GM19035 (cell line): ENCODE results near the gene CD6.
"Not testable (repeated sequence)": the region's sequence is repeated elsewhere in the genome, so short reads cannot be mapped to it uniquely, and the experiment has no call there.

Experiments used
- ATAC-seq: cut with Tn5 transposase; IDR thresholded peaks from one replicate; pipeline ENCODE4 v1.9.1; 2021; ENCODE audit not compliant: unreplicated experiment

CD6 gene

DNA sequence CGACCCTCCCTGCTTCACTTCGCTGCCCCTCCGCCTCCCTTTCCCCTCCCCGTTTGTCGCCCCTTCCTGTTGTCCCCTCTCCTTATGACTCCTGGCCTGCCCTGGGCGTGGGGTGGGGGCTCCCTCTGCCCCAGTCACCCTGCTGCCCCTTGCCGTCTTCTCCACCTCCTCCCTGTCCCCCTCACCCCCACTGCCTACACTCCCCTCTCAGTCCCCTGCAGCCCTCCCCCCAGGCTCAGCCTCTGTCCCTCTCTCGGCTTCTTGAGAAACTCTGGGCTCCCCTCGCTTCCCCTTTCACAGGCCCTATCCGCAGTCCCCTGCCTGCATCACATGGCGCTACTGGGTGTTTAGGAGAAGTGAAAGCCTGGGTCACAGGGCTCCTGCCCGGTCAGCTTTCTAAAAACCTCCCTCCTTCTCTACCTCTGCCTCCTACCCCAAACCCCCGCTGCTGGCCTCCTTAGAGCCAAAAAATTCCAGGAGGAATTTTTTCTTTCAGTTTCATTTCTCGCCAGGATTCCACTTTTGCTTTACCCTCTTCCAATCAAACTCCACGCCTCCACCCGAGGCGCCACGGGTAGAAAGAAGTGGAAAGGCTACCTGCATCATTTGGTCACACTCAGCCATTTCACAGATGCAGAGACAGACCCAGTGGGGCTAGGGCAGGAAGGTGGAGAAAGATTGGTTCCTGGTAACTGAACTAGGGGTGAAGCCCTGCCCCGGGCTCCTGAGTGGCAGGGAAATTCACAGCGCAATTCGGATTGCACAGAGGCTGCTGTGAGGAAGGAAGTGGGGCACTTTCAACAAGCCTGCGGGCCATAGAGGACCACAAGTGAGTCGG, 19.4 kb upstream of the CD6 start, which contains the start of gene SLC15A3:
TSS of gene SLC15A3 (minus strand) at position 273 of the 838 bp plus-strand sequence. CDS start 625 bp downstream, outside the sequence.
- peak; percentile 75 for ATAC-seq

GRCh38 chr11:60952742-60953170, 18.7 kb upstream of the CD6 start:
- ATAC-seq = no peak

GRCh38 chr11:60953781-60954180, 17.7 kb upstream of the CD6 start:
- no peak for ATAC-seq

DNA sequence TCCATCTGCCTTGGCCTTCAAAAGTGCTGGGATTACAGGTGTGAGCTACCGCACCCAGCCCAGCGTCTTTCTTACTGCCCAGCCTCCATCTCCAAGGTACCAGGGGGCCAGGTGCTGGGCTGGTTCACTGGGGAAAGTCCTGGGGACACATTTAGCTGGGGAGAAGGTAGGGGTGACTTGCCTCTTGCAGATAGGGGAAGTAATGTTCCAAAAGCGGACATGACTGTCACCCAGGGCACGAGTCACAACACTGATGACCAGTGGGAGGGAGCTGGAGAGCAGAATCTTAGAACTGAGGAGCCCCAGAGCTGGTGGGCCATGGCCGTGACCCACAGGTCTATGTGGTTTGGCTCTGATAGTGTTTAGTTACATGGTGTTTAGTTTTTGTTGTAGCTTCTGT, 17.1 kb upstream of the CD6 start:
- ATAC-seq = no peak

DNA sequence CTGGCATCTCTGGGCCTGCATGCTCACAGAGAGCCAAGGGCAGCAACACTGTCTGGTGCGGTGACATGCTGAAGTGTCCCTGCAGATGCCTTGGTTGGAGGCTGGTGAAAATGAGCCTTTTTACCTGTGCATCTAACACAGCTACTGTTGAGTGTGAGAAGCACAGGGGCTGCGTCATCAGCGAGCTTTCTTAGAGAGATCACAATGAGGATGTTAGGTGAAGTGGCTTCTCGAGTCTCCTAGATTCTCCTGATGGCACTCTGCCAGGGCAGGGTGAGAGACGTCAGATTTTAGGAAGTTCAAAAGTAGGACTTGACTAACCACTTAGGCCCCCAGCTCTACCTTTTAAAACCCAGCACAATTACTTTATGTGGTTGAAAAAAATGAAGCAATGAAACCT, 15.9 kb upstream of the CD6 start:
- no peak for ATAC-seq

DNA sequence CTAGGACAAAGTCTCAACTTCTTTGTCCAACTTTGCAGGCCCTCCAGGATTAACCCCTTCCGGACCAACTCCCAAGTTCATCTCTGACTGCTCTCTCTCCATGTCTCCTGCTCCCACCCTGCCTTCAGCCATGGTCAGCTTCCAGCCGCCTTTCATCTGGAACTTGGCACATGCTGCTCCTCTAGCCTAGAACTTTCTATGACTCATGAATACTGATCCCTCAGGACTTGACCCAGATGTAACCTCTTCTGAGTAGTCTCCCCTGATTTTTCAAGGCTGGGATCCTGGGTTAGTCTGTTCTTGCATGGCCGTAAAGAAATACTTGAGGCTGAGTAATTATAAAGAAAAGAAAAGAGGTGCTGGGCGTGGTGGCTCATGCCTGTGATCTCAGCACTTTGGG, 14.3 kb upstream of the CD6 start:
- ATAC-seq = no peak

DNA sequence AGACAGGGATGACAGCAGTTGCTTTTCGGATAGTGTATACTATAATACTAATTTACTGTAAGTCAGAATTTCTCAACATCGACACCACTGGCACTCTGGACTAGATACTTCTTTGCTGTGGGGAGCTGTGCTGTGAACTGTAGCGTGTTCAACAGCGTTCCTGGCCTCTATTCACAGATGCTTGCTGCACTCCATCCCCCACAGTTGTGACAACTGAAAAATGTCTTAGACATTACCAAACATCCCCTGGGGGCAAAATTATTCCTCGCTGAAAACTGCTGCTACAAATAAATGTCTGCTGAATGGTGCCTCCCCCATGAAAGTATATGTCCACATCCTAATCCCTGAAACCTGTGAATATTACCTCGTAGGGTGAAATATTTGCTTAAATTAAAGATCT, 12.0 kb upstream of the CD6 start:
- ATAC-seq = no peak

DNA sequence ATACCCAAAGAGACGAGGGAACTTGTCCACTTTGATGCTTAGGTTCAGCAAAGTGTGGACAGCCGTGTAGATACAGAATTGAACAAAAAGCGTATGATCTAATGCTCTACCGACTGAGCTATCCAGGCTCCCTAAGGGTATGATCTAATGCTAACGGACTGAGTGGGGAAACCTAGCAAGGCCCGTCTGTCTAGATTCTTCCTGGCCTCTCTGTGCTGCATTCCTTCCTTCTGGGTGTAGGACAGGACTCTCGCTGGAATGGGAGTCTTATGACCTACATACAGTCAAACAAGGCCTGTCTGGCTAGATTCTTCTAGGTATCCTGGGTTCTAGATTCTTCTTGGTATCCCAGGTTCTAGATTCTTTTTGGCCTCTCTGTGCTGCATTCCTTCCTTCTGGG, 11.1 kb upstream of the CD6 start:
- no peak for ATAC-seq

- no peak for ATAC-seq
These were observed 6.7 kb upstream of the CD6 start for GRCh38 chr11:60964801-60965200.

DNA sequence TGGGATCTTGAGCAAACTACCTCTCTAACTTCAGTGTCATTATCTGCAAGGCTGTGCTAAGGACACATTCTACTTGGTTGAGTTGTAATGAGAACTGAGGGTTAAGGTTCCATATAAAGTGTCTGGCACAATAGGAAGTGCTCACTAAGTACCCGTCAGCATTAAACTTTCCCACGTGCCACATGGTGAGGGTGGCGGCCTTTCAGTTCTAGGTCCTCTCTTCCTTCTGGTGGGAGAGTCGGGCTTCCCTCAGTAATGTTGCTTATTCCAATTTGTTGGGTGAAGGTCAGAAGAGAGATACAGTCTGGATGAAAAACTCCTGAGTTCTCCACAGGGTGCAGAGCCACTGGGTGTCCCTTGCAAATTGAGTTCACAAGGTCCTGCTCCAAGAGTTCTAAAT, 4.6 kb upstream of the CD6 start:
- no peak for ATAC-seq

- no peak for ATAC-seq
These were observed 3.3 kb upstream of the CD6 start for GRCh38 chr11:60968223-60968622.

DNA sequence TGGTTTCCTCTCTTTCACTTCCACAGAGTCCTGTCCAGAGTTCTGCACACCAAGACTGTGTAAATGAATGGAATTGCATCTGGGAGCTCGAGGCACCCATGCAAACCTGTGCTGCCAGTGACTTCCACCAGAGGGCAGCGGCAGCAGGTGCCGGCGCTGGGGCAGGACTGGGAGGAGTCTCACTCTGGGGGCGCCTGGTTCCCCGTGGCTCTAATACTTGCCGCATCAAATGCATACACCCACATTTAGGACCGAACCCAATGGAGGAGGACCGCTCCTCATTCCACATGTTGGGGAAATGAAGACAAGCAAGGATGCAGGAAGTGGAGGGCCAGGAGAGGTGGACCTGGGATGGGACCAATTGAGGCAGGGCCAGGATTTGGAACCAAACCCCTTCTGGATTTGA, 1.1 kb upstream of the CD6 start:
- ATAC-seq = peak; percentile 70

DNA sequence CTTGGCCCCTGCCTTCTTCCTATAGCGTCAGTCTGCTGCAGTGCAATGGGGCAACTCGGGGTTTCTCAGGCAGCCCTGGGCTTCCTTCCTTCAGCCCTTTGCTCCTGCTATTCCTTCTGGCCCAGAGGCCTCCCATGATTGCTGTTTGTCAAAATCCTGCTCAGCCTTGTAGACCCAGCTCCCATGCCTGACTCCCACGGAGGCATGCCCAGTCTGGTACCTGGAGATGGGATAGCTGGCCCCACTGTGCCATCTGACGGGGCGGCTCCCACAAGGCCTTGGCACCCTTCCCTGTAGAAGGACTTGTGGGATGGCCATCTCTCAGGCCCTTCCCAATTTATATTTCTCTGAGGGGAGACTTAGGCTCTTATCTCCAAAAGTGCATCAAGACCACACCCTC, 590 bp upstream of the CD6 start:
- no peak for ATAC-seq

DNA sequence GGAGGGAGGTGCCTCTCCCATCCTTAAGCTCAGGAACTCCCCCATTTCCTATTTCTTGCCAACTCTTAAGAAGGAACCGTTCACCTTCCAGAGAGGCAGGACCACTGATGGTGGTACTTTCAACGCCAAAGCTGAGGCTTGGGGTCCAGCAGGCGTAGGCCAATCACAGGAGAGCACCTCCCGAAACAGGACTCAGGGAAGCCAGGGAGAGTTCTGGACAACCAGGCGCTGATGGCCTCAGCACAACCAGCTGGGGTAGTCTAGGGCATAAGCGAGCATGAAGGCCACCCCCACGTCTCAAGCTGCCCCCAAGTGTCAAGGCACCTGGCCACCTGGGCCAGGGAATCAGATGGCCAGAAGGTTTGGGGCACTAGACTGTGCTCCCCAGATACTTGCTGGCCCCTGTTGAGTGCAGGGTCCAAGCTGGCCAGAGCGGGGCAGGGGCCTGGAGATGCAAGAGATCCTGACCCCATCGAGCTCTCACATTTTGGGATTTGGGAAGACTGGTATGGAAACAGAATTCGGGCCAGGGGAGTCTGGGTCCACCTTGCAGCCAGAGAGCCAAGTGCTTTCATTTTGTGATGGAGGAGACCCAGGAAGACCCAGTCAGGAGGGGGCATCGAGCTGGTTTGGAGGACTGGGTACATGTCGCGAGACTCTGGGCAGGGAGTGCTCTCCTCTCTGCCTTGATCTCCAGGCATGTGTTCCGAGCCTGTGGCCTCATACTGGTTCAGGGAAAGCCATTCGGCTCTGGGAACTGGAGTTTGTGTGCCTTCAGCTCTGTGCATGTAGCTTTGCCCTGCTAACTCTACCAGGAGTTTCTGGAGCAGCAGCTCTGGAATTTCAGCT, 926 bp downstream of the CD6 start:
- no peak for ATAC-seq

- ATAC-seq = no peak
These were observed 2.2 kb downstream of the CD6 start for GRCh38 chr11:60973699-60974098.

DNA sequence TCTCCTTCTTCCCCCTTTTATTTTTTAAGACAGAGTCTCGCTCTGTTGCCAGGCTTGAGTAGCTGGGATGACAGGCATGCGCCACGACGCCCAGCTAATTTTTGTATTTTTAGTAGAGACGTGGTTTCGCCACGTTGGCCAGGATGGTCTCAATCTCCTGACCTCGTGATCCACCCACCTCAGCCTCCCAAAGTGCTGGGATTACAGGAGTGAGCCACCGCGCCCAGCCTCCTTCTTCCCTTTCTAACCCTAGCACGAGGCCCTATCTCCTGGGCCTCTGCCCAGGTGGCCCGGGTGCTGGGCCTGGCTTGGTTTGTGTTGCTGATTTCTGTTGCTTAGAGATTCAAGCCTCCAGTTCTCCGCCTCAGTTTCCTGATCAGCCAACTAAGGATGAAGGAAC, 2.8 kb downstream of the CD6 start:
- ATAC-seq = not testable (repeated sequence)

GRCh38 chr11:60974726-60975125, 3.2 kb downstream of the CD6 start:
- no peak for ATAC-seq

DNA sequence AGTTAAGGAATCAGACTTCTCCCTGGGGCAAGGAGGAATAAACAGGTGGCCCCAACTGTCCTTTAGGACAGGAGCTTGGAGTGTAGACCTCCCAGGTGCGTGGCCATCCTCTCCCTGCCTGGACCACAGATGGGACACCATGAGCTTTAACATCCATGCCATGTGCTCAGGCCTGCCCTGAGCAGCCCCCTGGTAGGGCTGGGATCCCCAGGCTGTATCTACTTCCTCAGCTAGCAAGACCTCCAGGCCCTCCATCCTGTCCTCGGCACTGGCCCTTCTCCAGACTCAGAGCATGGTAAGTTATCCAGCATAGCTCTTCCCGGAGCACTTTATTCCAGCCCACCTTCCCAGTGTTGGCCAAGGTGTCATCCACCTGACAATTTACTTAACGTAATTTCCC, 5.7 kb downstream of the CD6 start:
- ATAC-seq = no peak

DNA sequence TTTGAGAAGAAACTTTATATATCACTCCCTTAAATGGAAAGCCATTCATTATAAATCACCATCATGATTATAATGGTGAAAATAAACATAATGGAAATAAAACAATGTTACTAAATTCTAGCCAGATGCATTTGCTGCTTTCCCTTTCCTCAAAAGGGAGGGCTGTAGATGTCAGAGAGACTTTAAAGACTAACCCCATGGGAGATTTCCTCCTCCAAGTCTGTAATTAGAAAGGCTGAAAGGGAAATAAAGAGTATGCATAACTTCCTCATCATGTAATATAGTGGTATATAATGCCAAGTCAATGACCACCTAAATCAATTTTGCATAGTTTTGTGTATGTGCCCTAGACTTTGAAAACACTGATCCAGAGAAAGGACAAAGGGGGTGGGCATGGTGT, 6.4 kb downstream of the CD6 start:
- no peak for ATAC-seq

GRCh38 chr11:60978546-60979380, 7.3 kb downstream of the CD6 start:
- no peak for ATAC-seq

DNA sequence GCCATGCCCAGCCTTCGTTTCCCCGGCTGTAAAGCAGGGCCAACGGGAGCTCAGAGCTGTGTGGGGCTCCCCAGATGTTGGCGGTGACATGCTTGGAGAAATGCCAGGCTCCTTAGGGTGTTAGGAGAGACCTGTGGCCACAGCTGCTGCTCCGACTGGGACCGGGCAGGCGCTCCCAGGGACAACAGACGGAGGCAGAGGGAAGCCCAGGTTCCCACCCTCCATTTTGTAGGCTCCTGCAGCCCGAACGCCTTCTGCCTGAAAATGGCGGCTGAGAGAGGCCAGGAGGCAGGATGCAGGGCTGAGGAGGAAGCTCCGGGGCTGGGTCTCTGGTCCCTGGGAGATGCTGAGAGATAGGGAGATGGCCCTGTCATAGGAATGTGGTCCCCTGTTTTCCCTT, 10.0 kb downstream of the CD6 start:
- no peak for ATAC-seq
